GM12878 (cell line): Measurements from ENCODE around the gene TM7SF2.

Source experiments
- CTCF ChIP-seq, 3 experiments: IDR thresholded peaks in 2 of 3; conservative IDR thresholded peaks in 1 of 3; 2 replicates each; pipeline ENCODE4 v1.5.1; 2011; ENCODE audit warnings: low read depth in 3 of 3, low read length in 3 of 3, mild to moderate bottlenecking in 3 of 3, control low read depth in 2 of 3, moderate library complexity in 2 of 3, inconsistent platforms in 1 of 3, mixed read lengths in 1 of 3; ENCODE audit not compliant: control insufficient read depth in 2 of 3, insufficient read depth in 1 of 3; ENCODE audit errors: extremely low read depth in 1 of 3
- POLR2AphosphoS5 ChIP-seq: IDR thresholded peaks from 2 replicates; pipeline ENCODE4 v1.6.1; 2011; ENCODE audit warnings: mild to moderate bottlenecking, low read length, inconsistent platforms
- TF ChIP-seq, protein P1 (sequence below): IDR thresholded peaks from 2 replicates; pipeline ENCODE4 v1.6.1; 2011; ENCODE audit warnings: low read depth, mild to moderate bottlenecking, low read length, moderate library complexity, borderline replicate concordance; ENCODE audit errors: extremely low read depth

DNA sequence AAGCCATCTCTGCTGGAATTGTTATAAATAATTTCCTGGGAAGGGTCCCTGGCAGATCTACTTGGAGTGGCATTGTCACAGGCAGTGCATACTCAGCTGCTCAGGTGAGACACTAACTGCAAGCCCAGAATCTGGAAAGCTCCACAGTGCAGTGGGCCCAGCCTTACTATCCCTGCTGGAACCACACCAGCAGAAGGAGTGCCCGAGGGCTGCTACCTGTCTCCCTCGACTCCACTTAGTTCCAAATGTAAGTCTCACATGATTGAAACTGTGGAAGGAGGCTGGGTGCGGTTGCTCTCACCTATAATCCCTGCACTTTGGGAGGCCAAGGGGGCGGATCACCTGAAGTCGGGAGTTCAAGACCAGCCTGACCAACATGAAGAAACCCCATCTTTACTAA, 37.0 kb downstream of the TM7SF2 start:
- TF ChIP-seq, protein P1, sequence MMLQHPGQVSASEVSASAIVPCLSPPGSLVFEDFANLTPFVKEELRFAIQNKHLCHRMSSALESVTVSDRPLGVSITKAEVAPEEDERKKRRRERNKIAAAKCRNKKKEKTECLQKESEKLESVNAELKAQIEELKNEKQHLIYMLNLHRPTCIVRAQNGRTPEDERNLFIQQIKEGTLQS = no peak
- TF ChIP-seq CTCF (IDR thresholded peaks at IDR 0.05 in 2 of 3, conservative IDR thresholded peaks at IDR 0.05 in 1 of 3; ENCODE audit: control insufficient read depth in 2 of 3, extremely low read depth in 1 of 3, insufficient read depth in 1 of 3, low read depth in 3 of 3, low read length in 3 of 3) = no peak
- no peak for TF ChIP-seq POLR2AphosphoS5
